ENCODE data around the gene TUBGCP6. TPM values are rescaled to one million over a fixed set of nuclear protein-coding genes. Genes with fewer than 3 reads are reported as not detected.
A peak's percentile ranks its signal among the peaks of the same experiment; 100 is the strongest.

TUBGCP6 gene
- total and polyA plus RNA-seq, 2 donors from 2014 or later: 19.2 to 52.0 TPM

GRCh38 chr22:50180727-50181521, 63.9 kb downstream of the TUBGCP6 start:
- peak in 2 of 5 donors; percentile 48 to 70 for DNase-seq
- TF ChIP-seq CTCF (IDR thresholded peaks at IDR 0.05; ENCODE audit: borderline replicate concordance, extremely low read depth, insufficient read depth): no peak
- Histone ChIP-seq H3K36me3 (ENCODE audit: control insufficient read depth in 2 of 3, insufficient read depth in 3 of 3, low read length in 3 of 3) (no peaks in the 10 kb centered on the region), H3K9ac (ENCODE audit: low read length in 3 of 3) (no peak overlapping the region), H3K4me1 (ENCODE audit: control insufficient read depth in 2 of 3, insufficient read depth in 2 of 3, low read depth in 1 of 3, low read length in 3 of 3) (peaks cover 0 to 27% (median 6%) of the 10 kb centered on the region in 3 donors), H3K27ac (ENCODE audit: low read depth in 2 of 2, low read length in 2 of 2) (no peak overlapping the region), H3K4me3 (ENCODE audit: low read length in 3 of 3) (no peak overlapping the region), H3K27me3 (ENCODE audit: control insufficient read depth, insufficient read depth, low read length) (no peaks in the 10 kb centered on the region), H3K9me3 (ENCODE audit: control insufficient read depth in 2 of 3, insufficient read depth in 1 of 3, low read length in 3 of 3) (no peaks in the 10 kb centered on the region)
- intact Hi-C loops (cut with DNase I): no loop called here
- FAIRE-seq: no peak

- Histone ChIP-seq H3K4me3 (ENCODE audit: low read length in 3 of 3) (no peak overlapping the region), H3K9me3 (ENCODE audit: control insufficient read depth in 2 of 3, insufficient read depth in 1 of 3, low read length in 3 of 3) (no peaks in the 10 kb centered on the region), H3K9ac (ENCODE audit: low read length in 3 of 3) (no peak overlapping the region), H3K4me1 (ENCODE audit: control insufficient read depth in 2 of 3, insufficient read depth in 2 of 3, low read depth in 1 of 3, low read length in 3 of 3) (peaks cover 0 to 23% (median 6%) of the 10 kb centered on the region in 3 donors), H3K27me3 (ENCODE audit: control insufficient read depth, insufficient read depth, low read length) (no peaks in the 10 kb centered on the region), H3K27ac (ENCODE audit: low read depth in 2 of 2, low read length in 2 of 2) (no peak overlapping the region), H3K36me3 (ENCODE audit: control insufficient read depth in 2 of 3, insufficient read depth in 3 of 3, low read length in 3 of 3) (no peaks in the 10 kb centered on the region)
- peak in 2 of 5 donors; percentile 53 to 62 for DNase-seq
- no peak for TF ChIP-seq CTCF (IDR thresholded peaks at IDR 0.05; ENCODE audit: borderline replicate concordance, extremely low read depth, insufficient read depth)
- intact Hi-C loops (cut with DNase I): no loop called here
- FAIRE-seq: no peak
Measured at GRCh38 chr22:50179937-50180726, 64.7 kb downstream of the TUBGCP6 start.

GRCh38 chr22:50178871-50179869, 65.7 kb downstream of the TUBGCP6 start:
- Histone ChIP-seq H3K9me3 (ENCODE audit: control insufficient read depth in 2 of 3, insufficient read depth in 1 of 3, low read length in 3 of 3) (no peaks in the 10 kb centered on the region), H3K27me3 (ENCODE audit: control insufficient read depth, insufficient read depth, low read length) (no peaks in the 10 kb centered on the region)
- no peak for FAIRE-seq

More at GRCh38 chr22:50178871-50179869, 65.7 kb downstream of the TUBGCP6 start:
- Histone ChIP-seq H3K4me1 (ENCODE audit: control insufficient read depth in 2 of 3, insufficient read depth in 2 of 3, low read depth in 1 of 3, low read length in 3 of 3) (peaks cover 0 to 17% (median 6%) of the 10 kb centered on the region in 3 donors), H3K4me3 (ENCODE audit: low read length in 3 of 3) (no peak overlapping the region), H3K27ac (ENCODE audit: low read depth in 2 of 2, low read length in 2 of 2) (no peak overlapping the region), H3K36me3 (ENCODE audit: control insufficient read depth in 2 of 3, insufficient read depth in 3 of 3, low read length in 3 of 3) (no peaks in the 10 kb centered on the region), H3K9ac (ENCODE audit: low read length in 3 of 3) (no peak overlapping the region)
- no peak for TF ChIP-seq CTCF (IDR thresholded peaks at IDR 0.05; ENCODE audit: borderline replicate concordance, extremely low read depth, insufficient read depth)
- DNase-seq: peak in 1 of 5 donors; percentile 76
- intact Hi-C loops (cut with DNase I): no loop called here
